PC-3 (cell line): ENCODE measurements around the gene ANKFN1. TPM values are rescaled to one million over a fixed set of nuclear protein-coding genes. Genes with fewer than 3 reads are reported as not detected.

ENCODE experiments used
- ATAC-seq: fragments of 200-7000 bp; cut with Tn5 transposase; 2 replicates; pipeline ENCODE4 v1.9.1; 2020; ENCODE audit warnings: mild to moderate bottlenecking, moderate library complexity
- BruUV-seq: library from RNA; stranded (reverse); fragments of 400-500 nt; replicated peaks from 2 replicates; lab custom pipeline; 2021; lab: Mats Ljungman, UMichigan
- CTCF ChIA-PET: fragments of 300-600 bp; sonication (Branson Sonifier 250); formaldehyde crosslinking; loops from one replicate; lab custom pipeline; 2022; ENCODE audit warnings: antibody characterized with exemption; lab: Charles Lee
- POLR2A ChIA-PET: fragments of 300-600 bp; sonication (Branson Sonifier 250); formaldehyde crosslinking; loops from one replicate; lab custom pipeline; 2022; ENCODE audit warnings: antibody characterized with exemption; ENCODE audit not compliant: unreplicated experiment; lab: Charles Lee
- DNase-seq: peaks from one replicate; pipeline ENCODE4 v3.0.0-alpha.2; 2015
- H2AFZ ChIP-seq: fragments of 300-600 bp; sonication (generic); 2 replicates; pipeline ENCODE4 v1.6.0; 2016; ENCODE audit warnings: antibody characterized with exemption, low read length
- H3F3A ChIP-seq: fragments of 300-600 bp; sonication (generic); one replicate; pipeline ENCODE4 v1.6.0; 2017; ENCODE audit warnings: antibody characterized with exemption, low read length, control low read depth, mild to moderate bottlenecking; ENCODE audit not compliant: unreplicated experiment
- H3K27ac ChIP-seq: fragments of 300-600 bp; sonication (generic); 2 replicates; pipeline ENCODE4 v1.5.1; 2016; ENCODE audit warnings: mild to moderate bottlenecking, low read length
- H3K27me3 ChIP-seq: fragments of 300-600 bp; sonication (generic); 2 replicates; pipeline ENCODE4 v1.6.1; 2016; ENCODE audit warnings: low read length, mixed read lengths
- H3K36me3 ChIP-seq: fragments of 300-600 bp; sonication (generic); 2 replicates; pipeline ENCODE4 v1.6.1; 2016; ENCODE audit warnings: low read depth, mixed run types, low read length, mixed read lengths
- H3K4me1 ChIP-seq: fragments of 300-600 bp; sonication (generic); 2 replicates; pipeline ENCODE4 v1.5.1; 2016; ENCODE audit warnings: low read length; ENCODE audit not compliant: insufficient read depth
- H3K4me2 ChIP-seq: fragments of 300-600 bp; sonication (generic); 2 replicates; pipeline ENCODE4 v1.6.0; 2016; ENCODE audit warnings: low read length
- H3K4me3 ChIP-seq: fragments of 300-600 bp; sonication (generic); 2 replicates; pipeline ENCODE4 v1.5.1; 2016; ENCODE audit warnings: mild to moderate bottlenecking, low read length, mixed read lengths
- H3K79me2 ChIP-seq: fragments of 300-600 bp; sonication (generic); 2 replicates; pipeline ENCODE4 v1.6.1; 2017; ENCODE audit warnings: low read length, mixed read lengths
- H3K9ac ChIP-seq: fragments of 300-600 bp; sonication (generic); 2 replicates; pipeline ENCODE4 v1.6.0; 2016; ENCODE audit warnings: mild to moderate bottlenecking, low read length
- H3K9me2 ChIP-seq: fragments of 300-600 bp; sonication (generic); replicated peaks from 2 replicates; pipeline ENCODE4 v1.6.1; 2016; ENCODE audit warnings: mixed run types, low read length, mixed read lengths
- H3K9me3 ChIP-seq: fragments of 300-600 bp; sonication (generic); 2 replicates; pipeline ENCODE4 v1.6.1; 2016; ENCODE audit warnings: low read length, mixed read lengths
- H4K20me1 ChIP-seq: fragments of 300-600 bp; sonication (generic); 2 replicates; pipeline ENCODE4 v1.6.1; 2016; ENCODE audit warnings: low read length, mixed read lengths
- CTCF ChIP-seq: fragments of 300-600 bp; sonication (generic); conservative IDR thresholded peaks from 2 replicates; pipeline ENCODE4 v1.5.1; 2017; ENCODE audit warnings: antibody characterized with exemption, low read depth, mild to moderate bottlenecking, low read length
- EZH2 ChIP-seq: fragments of 300-600 bp; sonication (generic); IDR thresholded peaks from one replicate; pipeline ENCODE4 v1.6.1; 2017; ENCODE audit warnings: antibody characterized with exemption, mild to moderate bottlenecking, low read length; ENCODE audit not compliant: unreplicated experiment
- EZH2phosphoT487 ChIP-seq: fragments of 300-600 bp; sonication (generic); IDR thresholded peaks from 2 replicates; pipeline ENCODE4 v1.6.1; 2018; ENCODE audit warnings: mild to moderate bottlenecking, antibody characterized with exemption, low read length, borderline replicate concordance
- intact Hi-C: fragments of 100-400 bp; cut with micrococcal nuclease; formaldehyde crosslinking; loops from 2 replicates; pipeline ENCODE4 v1.9.0; 2023
- total RNA-seq: library from RNA; depleted of rRNA; stranded (reverse); fragments of >200 nt; gene quantifications from 2 replicates; pipeline ENCODE4 v1.2.3, GENCODE V29; 2014

The ANKFN1 gene
- total RNA-seq, 1 experiment from 2014 or later, result not detected

DNA sequence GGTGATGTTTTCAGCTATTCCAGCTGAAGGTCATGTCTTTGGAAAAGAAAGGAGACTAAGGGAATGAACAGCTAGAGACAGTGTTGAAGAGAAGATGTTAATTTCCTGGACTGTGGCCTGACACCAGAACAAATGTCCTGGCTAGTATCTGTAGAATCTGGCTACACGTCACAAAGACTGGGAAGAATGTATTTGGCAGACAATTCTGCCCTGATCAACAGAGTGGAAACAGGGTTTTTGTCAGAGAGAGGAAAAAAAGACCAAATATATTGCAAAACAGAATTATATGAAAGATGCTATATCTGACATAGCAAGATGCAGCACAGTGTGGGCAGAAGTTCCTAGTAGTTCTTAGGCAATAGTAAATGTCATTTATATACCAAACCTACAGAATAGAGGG is 17.0 kb upstream of the ANKFN1 start:
- Histone ChIP-seq H3K27ac (no peak overlapping the region), H3K9me2 (peaks cover 3% of the 10 kb centered on the region; the same call in 1 of the 2 replicates), H2AFZ (no peak overlapping the region), H3K4me1 (no peaks in the 10 kb centered on the region), H3F3A (no peaks in the 10 kb centered on the region), H3K4me3 (no peak overlapping the region), H3K9me3 (no peaks in the 10 kb centered on the region), H3K36me3 (no peaks in the 10 kb centered on the region), H3K9ac (no peak overlapping the region), H3K79me2 (no peaks in the 10 kb centered on the region), H3K27me3 (peaks cover 35% of the 10 kb centered on the region; the same call in 1 of the 2 replicates), H4K20me1 (no peaks in the 10 kb centered on the region), H3K4me2 (no peak overlapping the region)
- intact Hi-C loops, result no loop called here
- TF ChIP-seq EZH2, result no peak
- ChIA-PET CTCF (no interaction called here), POLR2A (no interaction called here)
- BruUV-seq, result no TSS peak
- ATAC-seq (no peak), DNase-seq (no peak)

GRCh38 chr17:56141046-56141839 is 12.0 kb upstream of the ANKFN1 start:
- CTCF ChIA-PET, result no interaction called here
- POLR2A ChIA-PET, result no interaction called here
- Histone ChIP-seq H3K4me2 (no peak overlapping the region), H3F3A (no peaks in the 10 kb centered on the region), H3K9ac (no peak overlapping the region), H2AFZ (no peak overlapping the region), H3K4me1 (no peaks in the 10 kb centered on the region), H4K20me1 (no peaks in the 10 kb centered on the region), H3K36me3 (no peaks in the 10 kb centered on the region), H3K9me2 (peaks cover 3% of the 10 kb centered on the region; the same call in 1 of the 2 replicates), H3K4me3 (no peak overlapping the region), H3K27ac (no peak overlapping the region), H3K79me2 (no peaks in the 10 kb centered on the region), H3K9me3 (0 out of 2 replicates have a peak, but pooled peaks cover 5% of the 10 kb centered on the region), H3K27me3 (peaks cover 15% of the 10 kb centered on the region; the same call in 1 of the 2 replicates)
- DNase-seq, result no peak
- no TSS peak for BruUV-seq
- intact Hi-C loops, result no loop called here
- ATAC-seq, result no peak
- no peak for TF ChIP-seq CTCF
- no peak for TF ChIP-seq EZH2phosphoT487
- no peak for TF ChIP-seq EZH2

GRCh38 chr17:56142325-56142724 is 10.9 kb upstream of the ANKFN1 start:
- Histone ChIP-seq H3K4me3 (no peak overlapping the region), H3F3A (no peaks in the 10 kb centered on the region), H4K20me1 (no peaks in the 10 kb centered on the region), H3K4me1 (no peaks in the 10 kb centered on the region), H3K36me3 (no peaks in the 10 kb centered on the region), H3K4me2 (no peak overlapping the region), H3K27me3 (peaks cover 15% of the 10 kb centered on the region; the same call in 1 of the 2 replicates), H3K9ac (no peak overlapping the region), H3K9me2 (peaks cover 3% of the 10 kb centered on the region; the same call in 1 of the 2 replicates), H3K9me3 (0 out of 2 replicates have a peak, but pooled peaks cover 5% of the 10 kb centered on the region), H2AFZ (no peak overlapping the region), H3K27ac (no peak overlapping the region), H3K79me2 (no peaks in the 10 kb centered on the region)
- CTCF ChIA-PET, result no interaction called here
- intact Hi-C loops, result no loop called here
- POLR2A ChIA-PET, result no interaction called here
- no peak for ATAC-seq
- no TSS peak for BruUV-seq
- DNase-seq, result no peak
- TF ChIP-seq EZH2, result no peak
- no peak for TF ChIP-seq CTCF
- TF ChIP-seq EZH2phosphoT487, result no peak
